Fibroblast of skin of right quadriceps (primary cell): ENCODE results near the gene HELZ.
A peak's percentile ranks its signal among the peaks of the same experiment; 100 is the strongest.
"Not testable (repeated sequence)": the region's sequence is repeated elsewhere in the genome, so short reads cannot be mapped to it uniquely, and the experiment has no call there.

ENCODE experiments used
- DNase-seq: peaks from one replicate; pipeline ENCODE4 v3.0.0-alpha.2; 2013

Gene HELZ

DNA sequence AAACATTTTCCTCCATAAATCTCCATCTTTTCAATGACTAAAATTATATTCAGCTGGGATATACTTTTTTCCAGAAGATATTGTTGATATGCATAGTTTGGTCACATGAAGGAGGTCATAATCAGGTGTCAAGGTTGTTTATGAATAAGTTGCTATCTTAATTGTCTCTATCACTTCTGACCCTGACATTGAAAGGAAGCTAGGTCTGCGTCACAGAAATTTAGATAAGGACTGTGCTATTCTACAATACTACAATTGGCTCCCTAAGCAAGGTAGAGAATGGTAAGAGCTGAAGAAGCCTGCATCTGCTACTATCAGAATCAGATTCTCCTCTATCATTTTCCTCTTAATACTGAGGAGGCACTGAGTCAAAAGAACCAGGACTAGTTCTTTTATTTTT is 133.2 kb downstream of the HELZ start:
- DNase-seq = no peak

DNA sequence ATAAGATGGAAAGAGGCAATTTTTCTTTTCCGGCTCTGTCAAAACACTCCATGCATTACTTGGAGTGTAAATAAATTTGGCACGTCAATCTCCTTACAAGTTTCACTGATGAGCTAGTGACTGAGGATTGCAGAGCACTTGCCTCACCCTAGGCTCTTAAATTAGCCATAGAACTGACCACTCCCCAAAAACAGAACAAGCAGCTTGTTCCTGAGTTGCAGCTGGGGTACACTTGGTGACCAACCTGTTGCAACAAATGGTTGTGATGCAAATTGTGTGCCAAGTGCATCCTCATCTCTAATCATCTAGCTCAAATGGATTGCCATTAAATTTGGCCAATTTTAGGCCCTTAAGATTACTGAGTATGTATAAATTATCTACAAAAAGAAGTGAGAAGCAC is 133.7 kb downstream of the HELZ start:
- no peak for DNase-seq

DNA sequence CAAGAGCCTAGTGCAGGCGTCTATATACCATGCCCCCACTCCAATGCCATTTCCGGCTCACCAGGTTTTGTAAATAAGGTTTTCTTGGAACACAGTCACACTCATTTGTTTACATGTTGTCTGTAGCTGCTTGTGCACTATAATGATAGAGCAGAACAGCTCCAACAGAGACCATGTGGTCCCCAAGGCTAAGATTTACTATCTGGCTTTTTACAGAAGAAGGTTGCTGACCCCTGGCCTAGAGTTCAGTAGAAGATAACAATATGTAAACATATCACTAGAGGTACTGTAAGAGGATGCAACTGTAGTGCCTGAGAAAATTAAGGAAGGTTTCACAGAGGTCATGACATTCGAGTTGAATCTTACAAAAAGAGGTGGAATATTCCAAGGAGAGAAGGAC is 134.4 kb downstream of the HELZ start:
- no peak for DNase-seq

DNA sequence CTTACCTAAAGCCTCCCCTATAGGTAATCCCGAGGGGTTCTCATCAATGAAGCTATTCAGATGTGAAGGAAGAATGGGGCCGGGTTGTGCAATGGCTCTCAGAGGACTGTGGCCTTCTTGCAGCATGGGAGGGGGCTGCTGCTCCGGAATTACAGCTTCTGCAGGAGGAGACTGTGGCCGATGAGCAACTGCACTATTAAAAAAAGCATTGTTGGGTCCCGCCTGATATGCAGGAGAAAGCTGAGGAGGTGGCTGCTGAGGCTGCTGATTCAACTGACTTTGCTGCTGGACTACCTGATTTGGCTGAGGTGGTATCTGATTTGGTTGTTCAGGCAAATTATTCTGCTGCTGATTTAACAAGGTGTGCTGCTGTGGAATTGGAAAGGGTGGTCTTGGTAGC is 135.9 kb downstream of the HELZ start:
- no peak for DNase-seq

DNA sequence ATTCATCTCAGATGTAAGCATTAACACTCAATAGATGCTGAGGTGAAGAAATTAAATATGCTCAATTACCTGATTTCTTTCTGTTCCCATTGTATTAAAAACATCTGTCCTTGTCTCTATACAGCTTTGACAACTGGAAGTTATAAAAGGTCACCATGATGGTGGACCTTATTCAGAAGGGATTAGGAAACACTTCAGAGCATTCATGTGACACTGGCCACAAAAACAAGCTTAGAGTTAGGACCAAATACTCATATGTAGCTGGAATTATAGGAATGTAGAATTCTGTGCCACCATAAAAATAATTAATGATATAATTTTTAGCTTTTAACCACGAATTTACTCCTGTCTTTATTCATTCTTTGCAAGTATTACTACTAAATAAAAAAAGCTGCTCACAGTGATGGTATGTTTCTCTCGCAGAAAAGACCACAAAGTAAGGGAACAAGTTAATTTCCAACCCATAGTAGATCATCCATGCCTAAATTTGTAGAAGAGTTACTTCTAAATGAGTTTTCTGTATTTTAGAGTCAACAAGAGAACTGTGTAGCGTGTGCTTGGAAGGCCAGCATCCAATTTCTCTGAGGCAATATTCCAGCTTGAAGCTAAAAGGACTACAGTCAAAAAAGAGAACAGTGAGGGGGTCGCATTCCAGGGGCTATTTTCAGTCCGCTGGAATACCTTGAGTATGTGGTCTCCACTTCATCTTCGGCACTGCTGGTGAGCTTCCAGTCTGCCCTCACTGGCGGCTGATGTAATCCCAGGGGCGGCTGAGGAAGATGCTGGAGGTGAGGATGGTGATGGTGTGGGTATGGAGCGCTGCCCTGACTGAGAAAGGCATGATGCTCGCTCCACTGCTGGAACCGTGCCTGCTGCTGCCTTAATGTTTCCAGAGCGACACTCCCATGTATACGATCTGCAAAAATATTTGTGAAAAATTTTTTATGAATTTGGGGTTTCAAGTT is 136.9 kb downstream of the HELZ start:
- DNase-seq = peak; percentile 35

DNA sequence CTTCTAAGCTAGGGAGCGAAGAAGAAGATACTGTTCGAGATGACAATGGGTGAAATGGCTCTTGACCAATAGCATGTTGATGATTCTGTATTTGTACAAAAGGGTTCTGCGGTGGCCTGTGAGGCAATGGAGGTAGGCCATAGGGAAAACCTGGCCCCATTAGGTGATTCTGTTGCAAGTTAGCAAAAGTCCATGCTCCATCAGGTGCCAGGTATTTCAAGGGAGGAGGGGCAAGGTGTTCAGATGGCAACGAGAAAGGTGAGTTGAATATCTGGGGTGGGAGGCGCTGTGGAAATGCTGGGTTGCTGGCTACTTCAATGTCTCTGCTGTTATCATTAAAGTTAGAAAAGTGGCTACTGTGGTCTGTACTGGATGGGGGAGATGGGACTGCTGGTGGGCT is 137.8 kb downstream of the HELZ start:
- no peak for DNase-seq

DNA sequence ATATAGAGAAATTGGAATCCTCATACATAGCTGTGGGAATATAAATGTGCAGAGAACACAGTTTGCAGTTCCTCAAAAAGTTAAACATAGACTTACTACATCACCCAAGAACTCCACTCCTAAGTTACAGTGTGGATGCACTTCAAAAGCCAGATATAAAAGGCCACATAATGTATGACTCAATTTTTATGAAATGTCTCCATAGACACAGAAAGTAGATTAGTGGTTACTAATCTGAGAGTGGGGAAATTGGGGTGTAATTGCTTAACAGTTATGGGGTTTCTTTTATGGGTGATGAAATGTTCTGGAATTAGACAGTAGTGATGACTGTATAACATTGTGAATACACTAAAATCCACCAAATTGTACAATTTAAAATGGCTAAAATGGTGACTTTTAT is 139.8 kb downstream of the HELZ start:
- peak; percentile 60 for DNase-seq

DNA sequence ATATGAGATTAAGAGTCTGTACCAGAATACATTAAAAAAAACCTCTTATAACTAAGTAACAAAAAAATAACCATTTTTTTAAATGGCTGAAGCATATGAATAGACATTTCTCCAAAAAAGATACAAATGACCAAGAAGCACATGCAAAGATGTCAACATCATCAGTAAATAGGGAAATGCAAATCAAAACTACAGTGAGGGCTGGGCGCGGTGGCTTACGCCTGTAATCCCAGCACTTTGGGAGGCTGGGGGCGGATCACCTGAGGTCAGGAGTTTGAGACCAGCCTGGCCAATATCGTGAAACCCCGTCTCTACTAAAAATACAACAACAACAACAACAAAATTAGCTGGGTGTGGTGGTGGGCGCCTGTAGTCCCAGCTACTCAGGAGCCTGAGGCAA is 140.4 kb downstream of the HELZ start:
- DNase-seq = not testable (repeated sequence)

DNA sequence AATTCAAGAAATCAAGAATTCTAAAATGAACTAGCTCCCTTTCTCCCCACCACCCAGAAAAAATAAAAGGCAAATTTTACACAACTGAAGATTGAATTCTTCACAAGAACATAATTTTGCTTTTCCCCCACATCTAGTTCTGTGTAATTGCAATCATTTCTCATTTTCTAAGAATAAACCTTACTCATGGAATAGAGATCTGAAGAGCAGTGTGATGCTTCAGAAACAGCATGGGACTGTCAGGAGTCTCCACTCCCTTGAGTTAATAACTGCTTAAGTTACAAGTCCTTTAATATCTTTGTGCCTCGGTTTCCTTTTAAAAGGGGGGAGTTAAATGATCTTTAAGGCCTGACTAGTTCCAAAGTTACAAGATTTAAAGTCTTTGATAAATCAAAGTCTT is 147.0 kb downstream of the HELZ start:
- no peak for DNase-seq

DNA sequence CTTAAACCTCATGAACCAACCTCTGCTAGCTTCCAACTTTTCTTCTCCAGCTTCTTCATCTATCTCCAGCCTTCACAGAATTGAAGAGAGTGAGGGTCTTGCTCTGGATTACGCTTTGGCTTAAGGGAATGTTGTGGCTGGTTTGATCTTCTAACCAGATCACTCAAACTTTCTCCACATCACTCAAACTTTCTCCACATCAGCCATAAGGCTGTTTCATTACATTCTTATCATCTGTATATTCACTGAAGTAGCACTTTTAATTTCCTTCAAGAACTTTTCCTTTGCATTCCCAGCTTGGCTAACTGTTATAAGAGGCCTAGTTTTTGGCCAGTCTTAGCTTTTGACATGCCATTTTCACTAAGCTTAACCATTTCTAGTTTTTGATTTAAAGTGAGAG is 148.4 kb downstream of the HELZ start:
- no peak for DNase-seq

DNA sequence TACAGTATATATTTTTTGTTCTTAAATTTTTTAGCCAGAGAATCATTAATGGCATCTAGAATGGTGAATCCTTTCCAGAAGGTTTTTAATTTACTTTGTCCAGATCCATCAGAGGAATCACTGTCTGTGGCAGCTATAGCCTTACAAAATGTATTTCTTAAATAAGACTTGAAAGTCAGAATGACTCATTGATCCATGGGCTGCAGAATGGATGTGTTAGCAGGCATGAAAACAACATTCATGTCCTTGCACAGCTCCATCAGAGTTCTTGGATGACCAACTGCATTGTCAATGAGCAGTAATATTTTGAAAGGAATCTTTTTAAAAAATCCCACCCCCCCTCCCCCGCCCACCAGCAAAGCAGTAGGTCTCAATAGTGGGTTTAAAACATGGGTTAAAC is 149.2 kb downstream of the HELZ start:
- DNase-seq = peak; percentile 28

DNA sequence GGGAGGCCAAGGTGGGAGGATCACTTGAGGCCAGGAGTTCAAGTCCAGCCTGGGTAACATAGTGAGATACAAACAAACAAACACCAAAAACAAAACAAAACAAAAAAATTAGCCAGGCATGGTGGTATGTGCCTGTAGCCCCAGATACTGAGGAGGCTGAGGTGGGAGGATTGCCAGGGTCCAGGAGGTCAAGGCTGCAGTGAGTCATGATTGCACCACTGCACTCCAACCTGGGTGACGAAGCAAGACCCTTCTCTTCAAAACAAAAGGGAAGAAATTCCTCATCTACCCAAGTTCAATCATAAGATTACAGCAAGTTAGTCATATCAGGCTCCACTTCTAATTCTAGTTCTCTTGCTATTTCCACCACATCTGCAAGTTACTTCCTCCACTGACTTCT is 149.7 kb downstream of the HELZ start:
- DNase-seq = peak; percentile 48

DNA sequence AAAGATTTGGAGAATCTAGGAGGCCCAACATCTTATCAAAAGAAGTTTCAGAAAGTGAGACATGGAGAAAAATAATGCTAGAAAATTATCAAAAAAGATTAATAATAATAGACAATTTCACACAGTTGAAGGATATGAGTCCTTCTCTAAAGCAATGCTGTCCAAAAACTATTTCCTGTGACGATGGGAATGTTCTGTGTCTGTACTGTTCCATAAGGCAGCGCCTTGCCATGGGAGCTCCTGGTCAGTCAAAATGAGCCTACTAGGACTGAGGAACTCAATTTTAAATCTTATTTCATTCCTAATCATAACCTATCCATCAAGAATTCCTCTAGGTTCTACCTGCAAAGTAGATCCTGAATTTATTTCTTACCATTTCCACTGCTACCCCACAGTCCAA is 151.6 kb downstream of the HELZ start:
- DNase-seq = no peak

DNA sequence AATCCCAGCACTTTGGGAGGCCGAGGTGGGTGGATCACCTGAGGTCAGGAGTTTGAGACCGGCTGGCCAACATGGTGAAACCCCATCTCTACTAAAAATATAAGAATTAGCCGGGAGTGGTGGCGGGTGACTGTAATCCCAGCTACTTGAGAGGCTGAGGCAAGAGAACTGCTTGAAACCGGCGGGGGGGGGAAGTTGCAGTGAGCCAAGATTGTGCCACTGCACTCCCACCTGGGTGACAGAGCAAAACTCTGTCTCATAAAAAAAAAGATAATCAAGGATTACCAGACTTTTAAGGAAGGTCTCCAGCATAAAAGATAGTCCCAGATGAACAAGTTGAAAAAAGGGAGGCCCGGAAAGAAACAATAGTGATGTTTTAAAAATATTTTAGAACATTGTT is 152.3 kb downstream of the HELZ start:
- DNase-seq = not testable (repeated sequence)

DNA sequence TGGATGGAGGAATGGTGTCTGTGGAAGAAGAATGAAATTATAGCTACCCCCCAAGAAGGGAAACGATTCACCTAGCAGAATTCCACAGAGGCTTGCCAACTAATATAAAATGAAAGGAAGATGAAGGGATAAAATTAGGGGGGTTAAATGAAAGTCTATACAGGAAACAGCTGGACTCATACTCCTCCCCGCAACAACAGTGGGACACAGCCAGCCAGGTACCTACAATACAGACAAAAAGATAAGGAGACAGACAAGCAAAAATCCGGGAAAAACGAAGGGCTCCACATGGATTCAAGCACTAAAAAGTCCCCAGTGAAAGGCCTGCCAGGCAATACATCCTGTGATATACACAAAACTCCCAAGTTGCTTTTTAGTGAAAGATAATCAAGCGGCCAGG is 152.7 kb downstream of the HELZ start:
- DNase-seq = no peak

DNA sequence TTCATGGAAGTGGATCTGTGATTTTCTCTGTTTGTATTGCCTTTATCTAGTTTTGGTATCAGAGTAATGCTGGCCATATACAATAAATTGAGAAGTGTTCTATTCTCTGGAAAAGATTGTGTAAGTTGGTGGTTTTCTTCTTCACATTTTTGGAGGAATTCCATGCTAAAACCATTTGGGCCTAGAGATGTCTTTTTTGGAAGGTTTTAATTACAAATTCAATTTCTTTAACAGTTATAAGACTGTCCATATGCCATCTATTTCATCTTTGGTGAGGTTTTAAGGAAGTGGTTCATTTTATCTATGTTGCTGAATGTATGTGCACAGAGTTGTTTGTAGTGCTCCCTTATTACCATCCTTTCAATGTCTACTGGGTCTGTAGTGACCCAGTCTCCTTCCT is 154.7 kb downstream of the HELZ start:
- no peak for DNase-seq

DNA sequence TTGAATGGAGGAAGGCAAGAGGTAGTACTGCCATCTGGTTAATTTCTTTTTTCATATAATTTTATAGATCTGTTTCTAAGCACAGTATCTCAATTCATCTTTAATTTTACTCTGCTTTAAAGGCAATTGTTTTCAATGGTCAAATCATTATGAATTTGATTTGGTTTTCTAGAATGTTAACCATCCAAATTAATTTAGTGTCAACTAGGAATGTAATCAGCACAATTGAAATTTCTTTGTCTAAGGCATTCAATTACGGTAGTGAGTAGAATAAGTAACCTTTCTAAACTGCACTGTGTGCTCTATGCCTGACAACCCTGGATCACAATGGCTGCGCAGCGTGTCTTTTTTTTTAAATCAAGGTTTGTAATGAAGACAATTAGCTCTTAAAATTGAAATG is 156.4 kb downstream of the HELZ start:
- no peak for DNase-seq

DNA sequence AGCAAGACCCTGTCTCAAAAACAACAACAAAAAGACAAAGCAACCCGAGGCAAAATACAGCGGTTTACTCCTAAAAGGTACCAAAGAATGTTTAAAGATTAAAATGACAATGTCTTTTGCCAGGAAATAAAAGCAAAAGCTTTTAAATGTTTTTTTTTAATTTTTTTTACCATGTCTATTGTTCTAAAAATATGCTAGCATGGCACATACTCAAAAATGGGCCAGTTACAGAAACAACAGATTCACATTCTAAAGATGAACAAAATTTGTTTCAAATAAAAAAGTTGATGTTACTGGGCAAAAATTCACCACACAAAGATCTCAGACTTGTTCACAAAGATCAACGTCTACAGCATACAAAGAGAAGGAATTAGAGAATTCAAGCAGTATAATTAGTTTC is 159.6 kb downstream of the HELZ start:
- no peak for DNase-seq

DNA sequence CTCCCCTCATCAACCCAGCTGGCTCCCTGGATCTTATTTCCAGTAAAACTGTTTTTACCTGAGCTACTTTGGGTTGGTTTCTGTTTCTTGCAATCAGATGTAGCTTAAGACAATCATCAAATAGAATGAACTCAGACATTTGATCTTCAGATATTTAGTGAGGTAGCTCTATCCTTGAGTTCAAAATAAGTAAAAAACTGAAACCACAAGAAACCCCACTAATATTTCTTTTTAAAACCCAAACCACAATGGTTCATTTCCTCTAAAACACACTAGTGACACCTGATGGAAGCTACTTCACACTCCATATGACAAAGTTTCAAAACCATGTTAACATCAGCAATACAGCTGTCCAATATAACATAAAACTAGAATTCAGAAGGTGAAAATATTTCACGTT is 162.9 kb downstream of the HELZ start:
- no peak for DNase-seq

DNA sequence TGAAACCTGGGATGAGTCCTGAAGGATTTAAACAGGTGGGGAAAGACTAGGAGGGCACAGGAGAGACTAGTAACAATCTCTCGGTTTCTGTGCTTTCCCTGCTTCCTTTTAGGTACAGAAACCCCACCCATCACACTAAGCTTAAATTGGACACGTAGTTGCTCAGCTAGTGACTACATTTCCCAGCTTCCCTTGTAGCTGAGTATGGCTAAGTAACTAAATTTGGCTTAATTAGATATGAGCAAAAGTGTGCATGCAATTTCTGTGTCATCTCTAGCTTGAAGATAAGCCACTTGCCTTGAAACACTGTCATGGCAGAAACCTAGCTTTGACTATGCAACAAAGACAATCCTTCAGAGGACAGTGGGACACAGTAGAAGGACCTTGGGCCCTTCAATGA is 164.2 kb downstream of the HELZ start:
- DNase-seq = no peak

DNA sequence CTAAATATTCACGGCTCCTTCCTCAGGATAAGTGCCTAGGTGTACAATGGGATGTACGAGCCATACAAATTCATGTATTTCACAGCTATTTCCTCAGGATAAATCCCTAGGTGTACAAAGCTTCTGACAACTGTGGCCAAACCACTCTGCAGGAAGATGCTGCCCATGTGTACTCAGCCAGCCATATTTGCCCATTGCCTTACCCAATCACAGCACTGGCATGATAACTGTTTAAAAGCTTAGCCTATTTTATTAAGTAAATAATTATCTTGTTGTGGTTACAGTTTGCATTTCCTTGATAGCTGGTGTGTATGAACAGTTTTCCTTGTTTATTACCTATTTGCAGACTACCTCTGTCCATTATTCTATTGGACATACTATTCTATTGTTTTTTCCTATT is 165.5 kb downstream of the HELZ start:
- DNase-seq = no peak

DNA sequence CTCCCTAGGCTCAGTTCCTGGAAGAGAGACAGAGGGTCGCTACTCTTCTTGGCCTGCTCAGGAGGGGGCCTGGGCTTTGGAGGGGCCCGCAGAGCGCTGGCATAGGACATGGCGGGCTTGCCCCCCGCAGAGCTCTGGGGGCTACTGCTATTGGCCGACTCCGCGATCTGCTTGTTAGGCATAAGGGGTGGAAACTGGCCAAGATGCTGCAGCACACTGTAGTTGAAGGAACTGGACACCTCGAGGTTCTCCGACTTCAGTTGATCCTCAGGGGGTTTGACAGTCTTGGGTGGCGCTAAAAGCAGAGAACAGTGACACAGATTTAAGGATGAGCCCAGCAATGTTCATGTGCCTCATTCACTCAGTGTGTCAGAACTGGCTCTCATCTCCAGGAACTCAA is 166.7 kb downstream of the HELZ start:
- DNase-seq = no peak

DNA sequence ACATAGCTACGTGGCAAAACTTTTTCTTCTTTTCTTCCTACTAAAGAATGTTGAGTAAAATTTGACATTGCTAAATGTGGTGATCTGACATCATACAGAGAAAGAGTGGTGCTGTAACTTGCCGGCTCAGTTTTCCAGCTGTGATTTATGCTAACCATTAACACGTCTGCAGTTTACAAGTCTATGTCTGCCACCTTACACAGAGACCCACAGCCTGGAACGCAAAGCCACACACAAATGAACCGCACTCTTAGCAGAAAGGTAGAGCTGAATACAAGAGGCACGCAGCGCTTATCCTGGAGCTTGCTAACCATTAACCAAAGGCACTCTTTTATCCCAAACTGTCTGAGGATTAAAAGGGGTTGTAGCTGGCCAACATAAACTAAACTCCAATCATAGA is 168.7 kb downstream of the HELZ start:
- DNase-seq = no peak

DNA sequence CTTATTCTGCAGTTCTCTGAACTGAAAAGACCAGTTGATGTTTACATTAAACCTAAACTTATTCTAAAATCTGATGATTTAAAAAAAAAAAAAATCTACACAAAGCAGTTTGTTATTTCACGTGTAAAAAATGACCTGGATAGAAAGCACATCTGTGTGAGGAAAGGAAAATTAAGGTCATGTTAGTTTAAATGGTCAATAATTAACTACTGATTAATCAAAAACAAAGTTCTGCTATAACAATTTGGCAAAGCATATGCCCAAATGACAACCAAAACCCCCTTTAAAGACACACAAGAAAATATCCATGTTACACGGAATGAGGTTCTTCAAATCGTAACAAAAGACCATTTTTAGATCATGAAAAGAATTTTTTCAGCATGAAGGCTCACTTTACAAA is 170.2 kb downstream of the HELZ start:
- DNase-seq = no peak

DNA sequence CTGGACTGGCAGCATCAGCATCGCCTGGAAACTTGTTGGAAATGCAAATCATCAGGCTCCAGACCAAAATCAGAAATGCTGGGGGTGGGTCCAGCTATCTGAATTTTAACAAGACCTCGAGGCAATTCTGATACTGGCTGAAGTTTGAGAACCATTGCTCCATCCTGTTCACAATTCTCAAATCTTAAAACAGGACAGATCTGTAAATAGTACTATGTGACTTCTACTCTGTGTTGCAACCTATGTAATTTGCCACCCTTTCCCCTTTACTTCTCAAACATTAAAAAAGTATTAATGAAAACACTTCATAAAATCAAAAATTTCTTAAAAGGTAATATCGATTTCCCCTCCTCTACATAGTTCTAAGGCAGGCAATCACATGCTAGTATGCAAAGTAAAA is 172.1 kb downstream of the HELZ start:
- no peak for DNase-seq
